ENCODE results near the gene NDUFB10.

GRCh38 chr16:1949507-1949906 is 9.8 kb upstream of the NDUFB10 start:
- TF ChIP-seq CTCF (IDR thresholded peaks at IDR 0.05) (no peak), POLR2A (IDR thresholded peaks at IDR 0.05) (no peak)

Measured in right lobe of liver (tissue), 4 donors.